HepG2 (cell line): ENCODE results near the gene TBCB. TPM values are rescaled to one million over a fixed set of nuclear protein-coding genes. Genes with fewer than 3 reads are reported as not detected.
A peak's percentile ranks its signal among the peaks of the same experiment; 100 is the strongest.
"Not testable (repeated sequence)": the region's sequence is repeated elsewhere in the genome, so short reads cannot be mapped to it uniquely, and the experiment has no call there.

Experiments used
- ATAC-seq: fragments of 200-7000 bp; cut with Tn5 transposase; 3 replicates; pipeline ENCODE4 v1.9.1; 2020; ENCODE audit warnings: mild to moderate bottlenecking, moderate library complexity
- BruUV-seq: library from RNA; stranded (reverse); fragments of 400-500 nt; replicated peaks from 2 replicates; lab custom pipeline; 2021; lab: Mats Ljungman, UMichigan
- CTCF ChIA-PET: fragments of 300-600 bp; formaldehyde crosslinking; extraction: SDS; loops from one replicate; lab custom pipeline; 2021; ENCODE audit warnings: low total read pairs, inconsistent platforms, low intra/inter-chr PET ratio; lab: Yijun Ruan, JAX
- POLR2A ChIA-PET: fragments of 350-600 bp; sonication (Branson Sonifier 250); formaldehyde crosslinking; loops from one replicate; lab custom pipeline; 2020; ENCODE audit warnings: antibody characterized with exemption, inconsistent platforms; lab: Yijun Ruan, JAX
- DNase-seq: peaks from one replicate; pipeline ENCODE4 v3.0.0-alpha.2; 2015; ENCODE audit warnings: low spot score
- FAIRE-seq: peaks from 3 replicates; lab custom pipeline; 2011; peaks lifted over from hg19 to GRCh38; lab: Jason Lieb, UNC
- H2AFZ ChIP-seq: one replicate; pipeline ENCODE4 v1.6.1; 2011; ENCODE audit warnings: low read length, inconsistent platforms
- H3K27ac ChIP-seq: fragments of 300-600 bp; 3 replicates; pipeline ENCODE4 v1.8.0; 2011; ENCODE audit warnings: mixed run types, mild to moderate bottlenecking, mixed read lengths, low read length, inconsistent platforms; ENCODE audit not compliant: insufficient read depth; ENCODE audit errors: extremely low read length
- H3K27me3 ChIP-seq, 2 experiments: fragments of 200-600 bp in 1 of 2; 2 replicates in 1 of 2; 3 replicates in 1 of 2; pipeline versions ENCODE4 v1.6.0 to v1.8.0; 2011; ENCODE audit warnings: low read length in 2 of 2, mild to moderate bottlenecking in 2 of 2, moderate library complexity in 2 of 2, inconsistent platforms in 1 of 2; ENCODE audit not compliant: insufficient read depth in 2 of 2, control insufficient read depth in 1 of 2
- H3K36me3 ChIP-seq, 2 experiments: fragments of 200-600 bp in 1 of 2; replicated peaks in 1 of 2; 2 replicates in 1 of 2; 3 replicates in 1 of 2; pipeline versions ENCODE4 v1.5.1 to v1.8.0; 2011; ENCODE audit warnings: low read length in 2 of 2, inconsistent platforms in 1 of 2; ENCODE audit not compliant: insufficient read depth in 2 of 2, control insufficient read depth in 1 of 2
- H3K4me1 ChIP-seq: 2 replicates; pipeline ENCODE4 v1.5.1; 2012; ENCODE audit warnings: low read length, inconsistent platforms; ENCODE audit not compliant: insufficient read depth
- H3K4me2 ChIP-seq: 2 replicates; pipeline ENCODE4 v1.6.0; 2011; ENCODE audit warnings: low read depth, low read length, inconsistent platforms
- H3K4me3 ChIP-seq, 3 experiments: fragments of 200-600 bp in 1 of 3; sonication (generic), shearing (Covaris generic) in 1 of 3; replicated peaks in 1 of 3; 2 replicates each; pipeline ENCODE4 v1.5.1; 2011 to 2016; ENCODE audit warnings: low read length in 3 of 3, inconsistent platforms in 2 of 3, low read depth in 2 of 3, mild to moderate bottlenecking in 2 of 3, control low read depth in 1 of 3, mixed read lengths in 1 of 3; ENCODE audit not compliant: insufficient read depth in 1 of 3
- H3K79me2 ChIP-seq: one replicate; pipeline ENCODE4 v1.6.1; 2011; ENCODE audit warnings: low read length, inconsistent platforms; ENCODE audit not compliant: insufficient read depth
- H3K9ac ChIP-seq: 2 replicates; pipeline ENCODE4 v1.6.0; 2011; ENCODE audit warnings: mild to moderate bottlenecking, low read depth, low read length, inconsistent platforms; ENCODE audit not compliant: insufficient read depth
- H3K9me3 ChIP-seq: 2 replicates; pipeline ENCODE4 v1.5.1; 2012; ENCODE audit warnings: mild to moderate bottlenecking, low read length
- H4K20me1 ChIP-seq: 2 replicates; pipeline ENCODE4 v1.6.0; 2011; ENCODE audit warnings: inconsistent platforms, mild to moderate bottlenecking, low read length, moderate library complexity; ENCODE audit not compliant: insufficient read depth
- CEBPG ChIP-seq: IDR thresholded peaks from 2 replicates; pipeline ENCODE4 v1.6.1; 2016
- DNMT1 ChIP-seq: sonication (generic); formaldehyde crosslinking; IDR thresholded peaks from 2 replicates; pipeline ENCODE4 v1.5.1; 2020; ENCODE audit warnings: mild to moderate bottlenecking, missing genetic modification reagents
- PHF21A ChIP-seq: sonication (generic); formaldehyde crosslinking; IDR thresholded peaks from 2 replicates; pipeline ENCODE4 v1.5.0; 2020; ENCODE audit warnings: mild to moderate bottlenecking, missing genetic modification reagents
- RARA ChIP-seq: IDR thresholded peaks from 2 replicates; pipeline ENCODE4 v1.6.1; 2016; ENCODE audit warnings: missing genetic modification reagents, missing compliant biosample characterization
- ZNF343 ChIP-seq: sonication (generic); formaldehyde crosslinking; IDR thresholded peaks from 2 replicates; pipeline ENCODE4 v1.4.0; 2020; ENCODE audit warnings: mild to moderate bottlenecking, missing genetic modification reagents
- ZNF572 ChIP-seq: sonication (generic); formaldehyde crosslinking; IDR thresholded peaks from 2 replicates; pipeline ENCODE4 v1.5.1; 2020; ENCODE audit warnings: mild to moderate bottlenecking, missing genetic modification reagents
- WGBS: methylation state at CpG from one replicate; pipeline ENCODE4 v1.1.6; 2017; ENCODE audit warnings: low lambda C conversion rate; 5-methylcytosine and 5-hydroxymethylcytosine counted together
- in situ Hi-C: cut with HindIII; loops from 2 replicates; pipeline ENCODE4 v1.10.0; 2017; ENCODE audit warnings: low pct_unique_long_range_greater_than_20kb; ENCODE audit not compliant: extremely low pct_ligation_motif_present
- intact Hi-C: fragments of 100-400 bp; cut with micrococcal nuclease; formaldehyde crosslinking; loops from one replicate; pipeline ENCODE4 v1.10.0; 2022; ENCODE audit not compliant: unreplicated experiment
- polyA plus RNA-seq, 8 experiments: library from polyadenylated mRNA; depleted of rRNA in 3 of 8; stranded (reverse) in 7 of 8; unstranded in 1 of 8; fragments of >200 nt; fragmentation: Illumina TruSeq in 4 of 8; extraction: Trizol in 4 of 8; gene quantifications; 2 replicates each; pipeline versions ENCODE4 v1.2.1 to v1.2.3, GENCODE V29; 2011 to 2016; ENCODE audit warnings: low read depth in 4 of 8, missing spikeins in 1 of 8, mixed read lengths in 1 of 8; ENCODE audit not compliant: insufficient read depth in 1 of 8
- total RNA-seq, 5 experiments: library from RNA; depleted of rRNA; stranded (reverse); fragments of >200 nt; fragmentation: Illumina TruSeq; extraction: Trizol; gene quantifications; 2 replicates each; pipeline ENCODE4 v1.2.3, GENCODE V29; 2016; ENCODE audit warnings: low read depth in 1 of 5
- TF ChIP-seq, protein P1 (sequence below): sonication (generic); formaldehyde crosslinking; conservative IDR thresholded peaks from 2 replicates; pipeline ENCODE4 v1.8.1; 2023; ENCODE audit warnings: missing genetic modification reagents
- TF ChIP-seq, protein P2 (sequence below): sonication (generic); formaldehyde crosslinking; IDR thresholded peaks from 2 replicates; pipeline ENCODE4 v1.4.0; 2020; ENCODE audit warnings: missing genetic modification reagents, mild to moderate bottlenecking, borderline replicate concordance

The TBCB gene
- total and polyA plus RNA-seq, 2 of the 13 experiments (the other 11 are each of a cell fraction or from before 2014, with no cell fraction given): 271 to 276 TPM

- TF ChIP-seq, protein P1, sequence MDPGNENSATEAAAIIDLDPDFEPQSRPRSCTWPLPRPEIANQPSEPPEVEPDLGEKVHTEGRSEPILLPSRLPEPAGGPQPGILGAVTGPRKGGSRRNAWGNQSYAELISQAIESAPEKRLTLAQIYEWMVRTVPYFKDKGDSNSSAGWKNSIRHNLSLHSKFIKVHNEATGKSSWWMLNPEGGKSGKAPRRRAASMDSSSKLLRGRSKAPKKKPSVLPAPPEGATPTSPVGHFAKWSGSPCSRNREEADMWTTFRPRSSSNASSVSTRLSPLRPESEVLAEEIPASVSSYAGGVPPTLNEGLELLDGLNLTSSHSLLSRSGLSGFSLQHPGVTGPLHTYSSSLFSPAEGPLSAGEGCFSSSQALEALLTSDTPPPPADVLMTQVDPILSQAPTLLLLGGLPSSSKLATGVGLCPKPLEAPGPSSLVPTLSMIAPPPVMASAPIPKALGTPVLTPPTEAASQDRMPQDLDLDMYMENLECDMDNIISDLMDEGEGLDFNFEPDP (CRISPR knock-in tag): 0 out of 2 replicates have a peak, but pooled peaks have one; percentile 32
- TF ChIP-seq DNMT1: no peak
- TF ChIP-seq ZNF343 (CRISPR knock-in tag): 0 out of 2 replicates have a peak, but pooled peaks have one; percentile 2
- TF ChIP-seq ZNF572: no peak
Observed at GRCh38 chr19:36128392-36128736, 13.1 kb downstream of the TBCB start (continued).

GRCh38 chr19:36131221-36131620 lies 16.0 kb downstream of the TBCB start:
- ATAC-seq, H3K36me3 ChIP-seq, H3K27me3 ChIP-seq, BruUV-seq, H3K9me3 ChIP-seq, intact Hi-C loops, H4K20me1 ChIP-seq, H3K4me3 ChIP-seq, H2AFZ ChIP-seq, H3K79me2 ChIP-seq, H3K27ac ChIP-seq, H3K9ac ChIP-seq, in situ Hi-C loops, CTCF ChIA-PET, FAIRE-seq, DNase-seq: not testable (repeated sequence)
- Histone ChIP-seq H3K4me2 (peak overlapping the region; percentile 3; the same call in 1 of the 2 replicates), H3K4me1 (peaks cover 51% of the 10 kb centered on the region)
- POLR2A ChIA-PET: interaction anchor here (1.5 kb wide), 1 partner anchor 8 kb away, joined by 4 read pairs; the partner anchor contains the start of gene CAPNS1
- TF ChIP-seq, protein P2, sequence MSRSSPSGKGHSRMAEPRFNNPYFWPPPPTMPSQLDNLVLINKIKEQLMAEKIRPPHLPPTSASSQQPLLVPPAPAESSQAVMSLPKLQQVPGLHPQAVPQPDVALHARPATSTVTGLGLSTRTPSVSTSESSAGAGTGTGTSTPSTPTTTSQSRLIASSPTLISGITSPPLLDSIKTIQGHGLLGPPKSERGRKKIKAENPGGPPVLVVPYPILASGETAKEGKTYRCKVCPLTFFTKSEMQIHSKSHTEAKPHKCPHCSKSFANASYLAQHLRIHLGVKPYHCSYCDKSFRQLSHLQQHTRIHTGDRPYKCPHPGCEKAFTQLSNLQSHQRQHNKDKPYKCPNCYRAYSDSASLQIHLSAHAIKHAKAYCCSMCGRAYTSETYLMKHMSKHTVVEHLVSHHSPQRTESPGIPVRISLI (CRISPR knock-in tag): peak; percentile 86
- TF ChIP-seq CEBPG (peak; percentile 6; the same call in 1 of the 2 replicates), PHF21A (CRISPR knock-in tag) (0 out of 2 replicates have a peak, but pooled peaks have one; percentile 25), RARA (CRISPR knock-in tag) (peak; percentile 41; the same call in 1 of the 2 replicates)
- 14% methylated on average over 6 of the region's 6 CpGs for WGBS
